HEK293 (cell line): ENCODE data around the gene UBA3.

ENCODE experiments used
- TSHZ1 ChIP-seq: fragments of 450-650 bp; formaldehyde crosslinking; IDR thresholded peaks from 2 replicates; pipeline ENCODE4 v1.5.1; 2016; ENCODE audit warnings: missing biosample characterization, missing genetic modification characterization, borderline replicate concordance
- ZNF184 ChIP-seq: fragments of 450-650 bp; IDR thresholded peaks from 2 replicates; pipeline ENCODE4 v1.5.1; 2018; ENCODE audit warnings: missing biosample characterization, mild to moderate bottlenecking, missing genetic modification characterization
- ZNF785 ChIP-seq: fragments of 450-650 bp; formaldehyde crosslinking; IDR thresholded peaks from 2 replicates; pipeline ENCODE4 v1.5.1; 2016; ENCODE audit warnings: missing biosample characterization, missing genetic modification characterization
- TF ChIP-seq, protein P1 (sequence below): fragments of 450-650 bp; formaldehyde crosslinking; IDR thresholded peaks from 2 replicates; pipeline ENCODE4 v1.5.1; 2016; ENCODE audit warnings: missing biosample characterization, missing genetic modification characterization, low read depth
- TF ChIP-seq, protein P2 (sequence below): fragments of 450-650 bp; formaldehyde crosslinking; IDR thresholded peaks from 2 replicates; pipeline ENCODE4 v1.5.1; 2016; ENCODE audit warnings: missing biosample characterization, missing genetic modification characterization

DNA sequence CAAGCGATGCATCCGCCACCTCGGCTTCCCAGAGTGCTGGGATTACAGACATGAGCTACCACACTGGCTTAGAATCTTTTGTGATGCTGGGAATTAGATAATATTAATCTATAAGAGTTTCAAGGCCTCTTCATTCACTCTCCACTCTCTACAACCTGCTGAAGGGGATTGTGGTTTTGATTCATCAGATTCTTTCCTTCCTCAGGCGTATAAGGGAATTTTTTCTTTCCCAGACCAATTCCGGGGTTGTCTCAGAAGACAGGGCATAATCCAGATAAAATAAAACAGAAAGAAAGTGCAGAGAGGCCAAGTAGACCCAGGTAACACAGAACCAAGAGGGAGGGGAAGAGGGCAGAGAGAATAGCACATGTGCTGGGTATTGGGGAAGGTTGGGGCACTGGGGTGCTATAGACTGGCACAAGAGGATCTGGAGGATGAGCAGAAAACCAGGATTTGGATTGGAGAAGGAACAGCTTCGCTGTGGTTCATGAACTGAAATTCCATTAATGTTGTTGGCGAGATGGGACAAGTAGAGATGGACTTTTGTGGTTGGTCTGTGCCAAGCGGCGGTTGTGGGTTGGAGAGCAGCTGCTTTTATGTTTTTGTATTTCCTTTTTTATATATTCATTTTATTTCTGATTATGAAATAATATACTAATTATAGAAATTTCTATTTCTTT is 17.4 kb upstream of the UBA3 start:
- TF ChIP-seq TSHZ1 (tag by site-specific recombination) (no peak), ZNF184 (tag by site-specific recombination) (no peak), ZNF785 (tag by site-specific recombination) (no peak)
- TF ChIP-seq, protein P1, sequence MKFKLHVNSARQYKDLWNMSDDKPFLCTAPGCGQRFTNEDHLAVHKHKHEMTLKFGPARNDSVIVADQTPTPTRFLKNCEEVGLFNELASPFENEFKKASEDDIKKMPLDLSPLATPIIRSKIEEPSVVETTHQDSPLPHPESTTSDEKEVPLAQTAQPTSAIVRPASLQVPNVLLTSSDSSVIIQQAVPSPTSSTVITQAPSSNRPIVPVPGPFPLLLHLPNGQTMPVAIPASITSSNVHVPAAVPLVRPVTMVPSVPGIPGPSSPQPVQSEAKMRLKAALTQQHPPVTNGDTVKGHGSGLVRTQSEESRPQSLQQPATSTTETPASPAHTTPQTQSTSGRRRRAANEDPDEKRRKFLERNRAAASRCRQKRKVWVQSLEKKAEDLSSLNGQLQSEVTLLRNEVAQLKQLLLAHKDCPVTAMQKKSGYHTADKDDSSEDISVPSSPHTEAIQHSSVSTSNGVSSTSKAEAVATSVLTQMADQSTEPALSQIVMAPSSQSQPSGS (tag by site-specific recombination) = no peak
- TF ChIP-seq, protein P2, sequence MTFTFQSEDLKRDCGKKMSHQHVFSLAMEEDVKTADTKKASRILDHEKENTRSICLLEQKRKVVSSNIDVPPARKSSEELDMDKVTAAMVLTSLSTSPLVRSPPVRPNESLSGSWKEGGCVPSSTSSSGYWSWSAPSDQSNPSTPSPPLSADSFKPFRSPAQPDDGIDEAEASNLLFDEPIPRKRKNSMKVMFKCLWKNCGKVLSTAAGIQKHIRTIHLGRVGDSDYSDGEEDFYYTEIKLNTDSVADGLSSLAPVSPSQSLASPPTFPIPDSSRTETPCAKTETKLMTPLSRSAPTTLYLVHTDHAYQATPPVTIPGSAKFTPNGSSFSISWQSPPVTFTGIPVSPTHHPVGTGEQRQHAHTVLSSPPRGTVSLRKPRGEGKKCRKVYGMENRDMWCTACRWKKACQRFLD (tag by site-specific recombination) = no peak
